HepG2 (cell line): ENCODE results near the gene FCGBP. TPM values are rescaled to one million over a fixed set of nuclear protein-coding genes. Genes with fewer than 3 reads are reported as not detected.

ENCODE experiments used
- FOXJ3 ChIP-seq: sonication (generic); formaldehyde crosslinking; IDR thresholded peaks from 2 replicates; pipeline ENCODE4 v1.4.0; 2020; ENCODE audit warnings: missing genetic modification reagents, mild to moderate bottlenecking, borderline replicate concordance
- GMEB1 ChIP-seq: sonication (generic); formaldehyde crosslinking; IDR thresholded peaks from 2 replicates; pipeline ENCODE4 v1.5.1; 2020; ENCODE audit warnings: missing genetic modification reagents, mild to moderate bottlenecking, borderline replicate concordance
- HMG20B ChIP-seq: conservative IDR thresholded peaks from 2 replicates; pipeline ENCODE4 v1.6.1; 2016; ENCODE audit warnings: missing genetic modification reagents, missing compliant biosample characterization
- HNF4A ChIP-seq: sonication (generic); formaldehyde crosslinking; IDR thresholded peaks from 2 replicates; pipeline ENCODE4 v1.4.0; 2020; ENCODE audit warnings: missing genetic modification reagents
- LCORL ChIP-seq, 2 experiments: fragments of 450-650 bp in 1 of 2; sonication (generic) in 1 of 2; formaldehyde crosslinking in 1 of 2; IDR thresholded peaks; 2 replicates each; pipeline versions ENCODE4 v1.5.0 to v1.6.1; 2017 to 2020; ENCODE audit warnings: antibody characterized with exemption in 1 of 2, missing genetic modification reagents in 1 of 2
- MATR3 ChIP-seq: sonication (generic); formaldehyde crosslinking; IDR thresholded peaks from 2 replicates; pipeline ENCODE4 v1.4.0; 2020; ENCODE audit warnings: missing genetic modification reagents
- MNT ChIP-seq: fragments of 450-650 bp; IDR thresholded peaks from 2 replicates; pipeline ENCODE4 v1.6.1; 2016
- NRL ChIP-seq: sonication (generic); formaldehyde crosslinking; IDR thresholded peaks from 2 replicates; pipeline ENCODE4 v1.5.0; 2020; ENCODE audit warnings: missing genetic modification reagents, mild to moderate bottlenecking, moderate library complexity, borderline replicate concordance
- PCBP1 ChIP-seq: fragments of 200-400 bp; formaldehyde crosslinking; IDR thresholded peaks from 2 replicates; pipeline ENCODE4 v1.6.1; 2017; ENCODE audit warnings: mild to moderate bottlenecking, low read depth, low read length, borderline replicate concordance
- RCOR2 ChIP-seq: IDR thresholded peaks from 2 replicates; pipeline ENCODE4 v1.6.1; 2016; ENCODE audit warnings: missing biosample characterization, missing genetic modification reagents
- SUZ12 ChIP-seq: fragments of 150-350 bp; IDR thresholded peaks from 2 replicates; pipeline ENCODE4 v1.6.1; 2014; ENCODE audit warnings: low read depth, low read length
- TAF15 ChIP-seq: fragments of 200-400 bp; formaldehyde crosslinking; IDR thresholded peaks from one replicate; pipeline ENCODE4 v1.6.1; 2018; ENCODE audit warnings: mild to moderate bottlenecking, low read depth, low read length; ENCODE audit not compliant: poor library complexity, severe bottlenecking
- TBP ChIP-seq: sonication (generic); formaldehyde crosslinking; IDR thresholded peaks from 2 replicates; pipeline ENCODE4 v1.5.0; 2020; ENCODE audit warnings: missing genetic modification reagents
- ZNF318 ChIP-seq: sonication (generic); formaldehyde crosslinking; IDR thresholded peaks from 2 replicates; pipeline ENCODE4 v1.4.0; 2020; ENCODE audit warnings: mild to moderate bottlenecking, missing genetic modification reagents
- ZNF44 ChIP-seq: sonication (generic); formaldehyde crosslinking; IDR thresholded peaks from 2 replicates; pipeline ENCODE4 v1.5.1; 2020; ENCODE audit warnings: mild to moderate bottlenecking, missing genetic modification reagents
- ZNF446 ChIP-seq: sonication (generic); formaldehyde crosslinking; IDR thresholded peaks from 2 replicates; pipeline ENCODE4 v1.5.0; 2020; ENCODE audit warnings: mild to moderate bottlenecking, missing genetic modification reagents
- ZNF484 ChIP-seq: sonication (generic); formaldehyde crosslinking; IDR thresholded peaks from 2 replicates; pipeline ENCODE4 v1.5.1; 2020; ENCODE audit warnings: mild to moderate bottlenecking, low read depth, missing genetic modification reagents, borderline replicate concordance
- ZNF644 ChIP-seq: IDR thresholded peaks from 2 replicates; pipeline ENCODE4 v1.6.1; 2016; ENCODE audit warnings: low read depth
- ZNF678 ChIP-seq: sonication (generic); formaldehyde crosslinking; IDR thresholded peaks from 2 replicates; pipeline ENCODE4 v1.4.0; 2020; ENCODE audit warnings: mild to moderate bottlenecking, missing genetic modification reagents
- polyA plus RNA-seq, 8 experiments: library from polyadenylated mRNA; depleted of rRNA in 3 of 8; stranded (reverse) in 7 of 8; unstranded in 1 of 8; fragments of >200 nt; fragmentation: Illumina TruSeq in 4 of 8; extraction: Trizol in 4 of 8; gene quantifications; 2 replicates each; pipeline versions ENCODE4 v1.2.1 to v1.2.3, GENCODE V29; 2011 to 2016; ENCODE audit warnings: low read depth in 4 of 8, missing spikeins in 1 of 8, mixed read lengths in 1 of 8; ENCODE audit not compliant: insufficient read depth in 1 of 8
- total RNA-seq, 5 experiments: library from RNA; depleted of rRNA; stranded (reverse); fragments of >200 nt; fragmentation: Illumina TruSeq; extraction: Trizol; gene quantifications; 2 replicates each; pipeline ENCODE4 v1.2.3, GENCODE V29; 2016; ENCODE audit warnings: low read depth in 1 of 5

Gene FCGBP
- total and polyA plus RNA-seq, 2 of the 13 experiments (the other 11 are each of a cell fraction or from before 2014, with no cell fraction given), result 1.3 to 7.0 TPM

GRCh38 chr19:39970675-39971379 lies 36.4 kb upstream of the FCGBP start, which contains the start of gene PSMC4 (continued):
- TF ChIP-seq LCORL (IDR thresholded peaks at IDR 0.05), result no peak
- peak; percentile 60 for TF ChIP-seq LCORL (CRISPR knock-in tag; IDR thresholded peaks at IDR 0.05)
- TF ChIP-seq TAF15, result no peak
- 0 out of 2 replicates have a peak, but pooled peaks have one; percentile 26 for TF ChIP-seq ZNF644
- peak; percentile 35; the same call in 1 of the 2 replicates for TF ChIP-seq HNF4A
- no peak for TF ChIP-seq ZNF678 (CRISPR knock-in tag)
- TF ChIP-seq SUZ12, result peak; percentile 81
- TF ChIP-seq ZNF318, result no peak
- TF ChIP-seq ZNF446, result no peak
- no peak for TF ChIP-seq PCBP1
- TF ChIP-seq NRL (CRISPR knock-in tag), result peak; percentile 49; the same call in 1 of the 2 replicates
- no peak for TF ChIP-seq HMG20B
- no peak for TF ChIP-seq TBP (CRISPR knock-in tag)
- peak; percentile 69 for TF ChIP-seq MNT
- peak; percentile 78 for TF ChIP-seq GMEB1 (CRISPR knock-in tag)
- TF ChIP-seq FOXJ3, result peak; percentile 53; the same call in 1 of the 2 replicates
- peak; percentile 72 for TF ChIP-seq RCOR2
- no peak for TF ChIP-seq ZNF484 (CRISPR knock-in tag)
- TF ChIP-seq ZNF44 (CRISPR knock-in tag), result no peak
- no peak for TF ChIP-seq MATR3 (CRISPR knock-in tag)
